Activated T-cell treated with anti-CD3 and anti-CD28 coated beads for 4 hours (primary cell): Measurements from ENCODE around the gene HSPA4L.

Source experiments
- DNase-seq: peaks from one replicate; pipeline ENCODE4 v3.0.0-alpha.2; 2020

The HSPA4L gene

DNA sequence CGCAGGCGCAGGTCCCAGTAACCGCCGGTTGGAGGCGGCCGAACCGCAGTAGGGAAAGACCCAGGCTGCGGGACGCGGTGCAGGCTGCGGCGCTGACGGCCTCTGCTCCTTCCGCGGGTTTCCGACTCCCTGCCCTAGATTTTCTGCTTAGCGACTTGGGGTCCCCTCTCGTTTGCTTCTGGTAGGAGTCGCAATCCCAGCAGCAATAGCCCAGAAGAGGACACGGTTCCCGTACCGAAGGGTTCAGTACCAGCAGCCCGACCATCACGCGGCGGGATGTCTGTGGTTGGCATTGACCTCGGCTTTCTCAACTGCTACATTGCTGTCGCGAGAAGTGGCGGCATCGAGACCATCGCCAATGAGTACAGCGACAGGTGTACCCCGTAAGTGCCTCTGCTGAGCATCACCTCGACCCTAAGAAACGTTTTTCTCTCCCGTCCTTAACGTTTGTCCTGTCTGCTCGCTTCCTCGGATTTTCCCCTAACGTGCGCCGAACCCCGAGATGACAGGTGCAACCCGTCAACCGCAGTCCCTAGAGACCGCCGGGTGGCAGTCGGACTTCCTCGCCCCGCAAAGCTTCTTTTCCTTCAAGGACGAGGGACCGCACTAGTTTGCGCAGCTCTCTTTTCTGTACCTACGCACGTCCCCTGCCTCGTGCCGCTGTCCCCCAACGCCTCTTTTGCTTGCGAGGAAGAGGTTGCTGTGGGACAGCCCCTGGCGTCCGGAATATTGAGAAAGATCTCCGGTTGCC, at the start of gene HSPA4L:
TSS of gene HSPA4L (plus strand) at position 48 of the 751 bp plus-strand sequence. CDS start at position 277, 229 bp downstream.
- no peak for DNase-seq

DNA sequence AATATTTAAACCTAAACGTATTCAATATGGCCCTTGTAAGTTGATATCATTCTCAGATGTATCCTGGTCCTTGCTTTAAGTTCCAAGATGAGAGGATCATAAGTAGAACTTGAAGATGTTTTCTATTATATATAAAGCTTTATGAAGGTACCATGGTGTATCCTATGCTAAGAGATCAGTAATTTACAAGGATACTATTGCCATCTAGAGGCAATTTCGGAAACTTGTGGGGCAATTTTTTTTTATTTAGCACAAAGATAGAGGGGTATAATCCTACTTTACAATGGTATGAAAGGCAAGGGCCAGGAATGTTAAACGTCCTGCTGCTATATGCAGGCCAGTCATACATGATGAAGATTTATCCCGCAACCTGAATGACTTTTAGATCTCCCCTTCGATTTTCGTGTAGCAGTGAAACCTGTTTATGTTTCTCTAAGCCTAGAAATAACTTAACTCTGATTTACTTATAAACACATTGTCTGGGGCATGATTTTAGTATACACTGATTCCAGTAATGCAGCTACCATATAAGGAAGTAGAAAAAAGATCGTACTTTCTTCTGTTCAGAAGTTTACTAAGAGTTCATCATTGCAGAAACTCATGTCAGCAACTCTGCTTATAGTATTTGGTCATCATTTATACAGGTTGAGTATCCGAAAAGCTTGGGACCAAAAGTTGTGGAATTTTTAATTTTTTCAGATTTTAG, 49.3 kb upstream of the HSPA4L start:
- DNase-seq, result no peak

DNA sequence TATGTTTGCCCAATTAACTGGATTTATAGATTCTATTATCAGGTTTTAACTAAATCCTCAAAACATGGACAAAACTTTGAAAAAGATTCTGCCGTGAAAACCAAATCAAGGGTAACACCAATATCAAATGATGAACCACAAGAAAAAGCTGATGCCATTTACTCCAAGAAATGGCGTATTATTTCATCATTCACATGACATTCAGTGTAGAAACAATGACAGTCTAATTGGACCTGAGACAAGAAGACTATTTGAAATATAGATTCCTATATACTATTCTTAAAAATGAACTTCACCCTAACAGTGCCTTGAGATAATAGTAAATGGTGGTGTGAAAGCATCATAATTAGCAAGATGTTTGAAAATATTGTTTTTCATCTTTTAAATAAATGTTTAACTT, 47.1 kb upstream of the HSPA4L start:
- DNase-seq, result no peak

DNA sequence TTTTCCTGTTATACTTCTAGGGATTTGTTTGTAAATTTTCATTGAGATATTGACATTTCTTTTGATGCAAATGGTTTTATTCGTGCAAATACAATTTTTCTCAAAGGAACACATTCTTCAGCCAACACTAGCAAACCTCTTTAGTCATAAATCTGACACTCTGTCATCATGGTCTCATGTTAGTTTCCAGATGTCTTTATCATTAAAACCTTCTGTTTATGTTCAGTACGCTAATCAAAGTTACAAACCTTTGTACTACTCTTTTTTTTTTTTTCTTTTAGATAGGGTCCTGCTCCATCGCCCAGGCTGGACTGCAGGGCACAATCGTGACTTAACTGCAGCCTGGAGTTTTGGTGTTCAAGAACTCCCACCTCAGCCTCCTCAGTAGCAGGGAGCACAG, 44.8 kb upstream of the HSPA4L start:
- DNase-seq, result no peak

DNA sequence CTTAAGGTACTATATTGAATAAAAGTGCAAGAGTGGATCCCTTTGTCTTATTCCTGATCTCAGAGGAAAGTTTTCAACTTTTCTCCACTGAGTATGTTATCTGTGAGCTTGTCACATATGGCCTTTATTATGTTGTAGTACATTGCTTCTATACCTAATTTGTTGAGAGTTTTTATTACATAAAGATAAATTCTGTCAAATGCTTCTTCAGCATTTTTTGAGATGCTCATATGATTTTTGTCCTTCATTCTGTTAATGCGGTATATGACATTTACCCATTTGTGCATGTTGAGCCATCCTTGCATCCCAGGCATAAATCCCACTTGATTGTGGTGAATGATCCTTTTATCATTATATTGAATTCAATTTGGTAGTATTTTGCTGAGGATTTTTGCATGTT, 40.9 kb upstream of the HSPA4L start:
- DNase-seq, result no peak

DNA sequence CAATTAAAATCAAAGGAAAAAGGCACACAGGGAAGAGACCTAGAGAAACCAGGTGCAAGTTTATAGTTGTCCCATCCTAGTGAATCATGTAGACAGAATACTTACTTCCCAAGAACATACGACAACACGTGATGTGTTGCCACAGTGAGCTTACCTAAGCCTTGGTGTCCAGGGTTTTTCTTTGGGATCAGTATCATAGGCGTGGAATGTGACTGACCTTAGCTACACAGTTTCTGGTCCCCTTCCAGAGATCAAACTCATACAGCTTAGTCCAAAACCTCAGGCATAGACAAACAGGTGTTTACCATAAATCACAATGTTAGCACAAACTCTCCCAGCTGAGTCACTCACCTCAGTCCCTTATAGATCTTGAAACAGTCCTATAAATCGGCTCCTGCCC, 34.2 kb upstream of the HSPA4L start:
- DNase-seq, result no peak

DNA sequence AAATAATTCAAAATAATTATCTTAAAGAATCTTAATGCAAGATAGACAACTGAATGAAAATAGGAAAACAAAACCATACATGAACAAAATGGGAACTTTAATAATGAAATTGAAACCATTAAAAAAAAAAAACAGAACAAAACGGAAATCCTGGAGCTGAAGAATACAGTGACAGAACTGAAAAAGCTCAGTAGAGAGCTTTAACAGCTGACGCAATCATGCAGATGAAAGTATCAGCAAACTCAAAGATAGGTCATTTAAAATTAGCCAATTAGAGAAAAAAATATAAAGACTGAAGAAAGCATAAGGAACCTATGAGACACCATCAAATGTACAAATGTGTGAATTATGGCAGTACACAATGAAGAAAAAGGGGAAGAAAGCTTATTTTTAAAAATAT, 33.2 kb upstream of the HSPA4L start:
- no peak for DNase-seq

DNA sequence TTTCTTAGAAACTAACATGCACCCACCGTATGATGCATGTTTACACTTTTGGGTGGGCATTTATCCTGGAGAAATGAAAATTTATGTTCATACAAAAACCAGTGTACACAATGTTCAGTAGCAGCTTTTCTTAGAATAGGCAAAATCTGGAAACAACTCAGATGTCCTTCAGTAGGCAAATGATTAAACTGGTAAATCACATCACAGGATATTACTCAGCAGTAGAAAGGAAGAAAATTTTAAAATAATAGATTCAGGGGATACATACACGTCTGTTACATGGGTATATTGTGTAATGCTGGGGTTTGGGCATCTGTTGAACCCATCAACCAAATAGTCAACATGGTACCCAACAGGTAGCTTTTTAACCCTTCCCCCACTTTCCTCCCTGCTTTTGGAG, 25.2 kb upstream of the HSPA4L start:
- no peak for DNase-seq

DNA sequence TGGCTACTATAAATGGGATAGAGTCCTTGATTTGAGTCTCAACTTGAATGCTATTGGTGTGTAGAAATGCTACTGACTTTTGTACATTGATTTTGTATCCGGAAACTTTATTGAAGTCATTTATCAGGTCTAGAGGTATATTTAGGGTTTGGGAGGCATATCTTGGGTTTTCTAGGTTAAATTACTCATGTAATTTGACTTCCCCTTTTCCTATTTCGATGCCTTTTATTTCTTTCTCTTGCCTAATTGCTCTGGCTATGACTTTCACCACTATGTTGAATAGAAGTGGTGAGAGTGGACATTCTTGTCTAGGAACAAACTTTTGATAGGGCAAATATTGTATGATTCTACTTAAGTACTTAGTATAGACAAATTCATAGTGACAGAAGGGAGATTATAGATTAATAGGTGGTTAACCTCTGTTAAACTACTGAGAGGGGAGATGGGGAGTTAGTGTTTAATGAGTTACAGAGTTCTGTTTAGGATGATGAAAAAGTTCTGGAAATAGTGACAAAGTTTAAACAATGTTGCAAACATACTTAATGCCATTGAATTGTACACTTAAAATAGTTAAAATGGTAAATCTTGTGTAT, 22.8 kb upstream of the HSPA4L start:
- no peak for DNase-seq

DNA sequence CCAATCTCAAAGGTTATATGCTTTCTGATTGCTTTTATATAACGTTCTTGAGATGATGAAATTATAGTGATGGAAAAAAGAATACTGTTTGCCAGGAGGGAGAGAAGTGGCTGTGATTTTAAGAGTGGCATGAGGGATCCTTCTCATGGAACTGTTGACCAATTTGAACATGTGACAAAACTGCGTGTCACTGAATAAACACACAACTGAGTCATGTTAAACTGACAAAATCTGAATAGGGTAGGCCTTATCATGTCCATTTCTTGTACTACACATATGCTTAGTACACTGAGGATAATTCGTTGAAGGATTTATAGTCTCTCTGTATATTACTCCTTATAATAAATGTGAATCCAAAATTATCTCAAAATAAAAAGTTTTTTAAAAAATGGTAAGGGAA, 22.2 kb upstream of the HSPA4L start:
- DNase-seq, result no peak

DNA sequence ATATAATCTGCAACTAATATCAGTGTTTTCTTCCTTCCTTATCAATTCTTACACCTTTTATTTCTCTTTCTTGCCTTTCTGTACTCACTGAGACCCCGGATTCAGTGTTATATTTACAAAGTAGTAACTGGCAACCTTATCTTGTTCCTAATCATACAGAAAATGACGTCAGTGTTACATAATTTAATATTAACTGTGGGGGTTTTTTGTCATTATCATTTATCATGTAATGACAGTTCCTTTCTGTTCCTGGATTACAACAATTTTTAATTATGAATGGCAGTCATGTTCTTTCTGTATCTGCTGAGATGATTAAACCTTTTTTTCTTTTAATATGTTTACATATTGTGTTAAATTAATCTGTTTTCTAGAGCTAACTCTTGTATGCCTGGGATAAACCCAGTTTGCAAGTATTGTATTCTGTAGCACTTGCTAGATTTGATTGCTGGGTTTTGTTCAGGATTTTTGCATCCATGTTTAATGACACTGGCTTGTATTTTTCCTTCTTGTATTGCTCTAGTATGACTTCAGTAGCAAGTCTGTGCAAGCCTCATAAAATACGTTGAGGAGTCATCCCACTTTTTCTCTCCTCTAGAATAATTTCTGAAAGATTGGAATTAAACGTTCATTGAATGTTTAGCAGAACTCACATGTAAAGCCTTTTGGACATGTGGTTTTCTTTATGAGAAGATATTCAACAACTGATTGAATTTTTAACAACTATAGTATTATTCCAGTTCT, 10.4 kb upstream of the HSPA4L start:
- DNase-seq, result no peak

DNA sequence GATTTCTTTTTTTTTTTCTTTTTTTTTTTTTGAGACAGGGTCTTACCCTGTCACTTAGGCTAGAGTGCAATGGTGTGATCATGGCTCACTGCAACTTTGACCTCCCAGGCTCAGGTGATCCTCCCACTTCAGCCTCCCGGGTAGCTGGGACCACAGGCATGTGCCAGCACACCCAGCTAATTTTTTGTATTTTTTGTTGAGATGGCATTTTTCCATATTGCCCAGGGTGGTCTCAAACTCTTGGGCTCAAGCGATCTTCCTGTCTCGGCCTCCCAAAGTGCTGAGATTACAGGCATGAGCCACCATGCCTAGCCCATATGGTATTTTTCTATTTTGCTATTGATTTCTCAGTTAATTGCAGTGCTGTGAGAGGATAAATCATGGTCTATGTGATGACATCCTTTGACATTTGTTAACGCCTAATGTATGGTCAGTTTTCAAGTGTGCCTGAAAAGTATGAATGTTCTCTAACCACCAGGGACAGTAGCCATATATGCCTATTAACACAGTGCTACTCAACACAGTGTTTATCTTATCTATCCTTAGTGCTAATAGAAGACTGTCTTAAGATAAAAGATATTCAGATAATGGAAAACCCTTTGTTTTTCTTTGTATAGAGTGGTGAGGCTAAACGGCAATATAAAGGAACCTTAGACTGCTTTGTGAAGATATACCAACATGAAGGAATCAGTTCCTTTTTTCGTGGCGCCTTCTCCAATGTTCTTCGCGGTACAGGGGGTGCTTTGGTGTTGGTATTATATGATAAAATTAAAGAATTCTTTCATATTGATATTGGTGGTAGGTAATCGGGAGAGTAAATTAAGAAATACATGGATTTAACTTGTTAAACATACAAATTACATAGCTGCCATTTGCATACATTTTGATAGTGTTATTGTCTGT, 9.1 kb upstream of the HSPA4L start:
- DNase-seq, result no peak

DNA sequence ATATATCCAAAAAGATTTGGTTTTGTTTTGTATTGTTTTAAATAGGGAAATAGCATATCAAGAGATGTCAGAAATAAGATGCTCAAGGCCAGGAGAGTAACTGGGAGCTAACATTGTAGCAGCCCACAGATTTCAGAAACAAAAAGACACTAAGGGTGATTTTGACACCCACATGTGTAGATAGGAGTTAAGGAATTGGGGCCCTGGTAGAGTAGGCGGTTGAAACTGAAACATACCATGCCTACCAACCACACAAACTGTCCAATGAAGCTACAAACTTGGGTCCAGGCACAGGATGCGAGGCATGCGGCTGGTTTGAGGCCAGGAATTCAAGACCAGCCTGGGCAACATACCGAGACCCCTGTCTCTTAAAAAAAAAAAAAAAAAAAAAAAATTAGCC, 6.3 kb upstream of the HSPA4L start:
- DNase-seq, result no peak

DNA sequence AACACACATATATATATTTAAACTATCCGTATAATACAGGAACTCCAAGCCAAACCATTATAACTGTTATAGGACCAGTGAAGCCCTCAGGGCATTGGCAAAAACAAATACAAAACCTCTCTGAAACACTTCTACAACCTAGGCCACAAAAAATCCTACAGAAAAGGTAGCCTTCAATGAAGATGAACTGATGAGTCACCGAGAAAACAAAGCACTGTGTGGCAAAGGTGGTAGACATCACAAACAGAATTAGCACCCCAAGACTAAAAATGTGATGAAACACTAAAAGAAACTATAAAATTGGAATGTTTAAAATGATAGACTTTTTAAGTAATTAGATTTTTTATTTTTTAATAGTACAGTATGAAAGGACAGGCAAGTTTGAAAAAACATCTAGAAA, 5.5 kb upstream of the HSPA4L start:
- no peak for DNase-seq

DNA sequence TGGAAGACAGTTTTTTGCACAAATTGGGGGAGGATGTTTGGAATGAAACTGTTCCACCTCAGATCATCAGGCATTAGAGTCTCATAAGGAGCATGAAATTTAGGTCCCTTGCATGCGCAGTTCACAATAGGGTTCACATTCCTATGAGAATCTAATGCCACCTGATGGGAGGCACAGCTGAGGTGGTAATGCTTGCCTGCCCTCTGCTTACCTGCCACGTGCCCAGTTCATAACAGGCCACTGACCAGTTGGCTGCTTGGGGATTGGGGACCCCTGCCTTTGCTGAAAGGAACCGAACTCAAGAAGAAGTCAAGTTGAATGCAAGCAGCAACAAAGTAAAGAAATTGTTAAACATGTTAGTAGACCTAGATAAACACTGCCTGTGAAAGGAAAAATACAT, 4.6 kb upstream of the HSPA4L start:
- DNase-seq, result no peak

DNA sequence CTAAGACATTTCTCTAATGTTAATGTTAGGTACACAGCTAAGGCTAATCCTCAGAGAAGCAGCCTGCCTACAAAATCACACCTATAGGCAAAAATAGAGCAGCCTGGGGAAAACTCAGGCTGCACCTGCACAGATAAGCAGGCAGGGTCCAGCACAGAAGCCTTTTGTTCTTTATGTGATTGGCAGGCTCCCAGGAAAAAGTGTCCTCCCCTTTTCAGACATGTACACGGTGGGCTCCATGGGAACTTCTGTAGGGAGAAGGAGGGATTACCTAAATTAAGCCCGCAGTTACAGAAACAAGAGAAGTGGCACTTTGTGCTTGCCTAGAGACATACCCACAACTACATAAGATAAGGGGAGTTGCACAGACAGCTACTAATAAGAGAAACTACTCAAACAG, 4.0 kb upstream of the HSPA4L start:
- no peak for DNase-seq

DNA sequence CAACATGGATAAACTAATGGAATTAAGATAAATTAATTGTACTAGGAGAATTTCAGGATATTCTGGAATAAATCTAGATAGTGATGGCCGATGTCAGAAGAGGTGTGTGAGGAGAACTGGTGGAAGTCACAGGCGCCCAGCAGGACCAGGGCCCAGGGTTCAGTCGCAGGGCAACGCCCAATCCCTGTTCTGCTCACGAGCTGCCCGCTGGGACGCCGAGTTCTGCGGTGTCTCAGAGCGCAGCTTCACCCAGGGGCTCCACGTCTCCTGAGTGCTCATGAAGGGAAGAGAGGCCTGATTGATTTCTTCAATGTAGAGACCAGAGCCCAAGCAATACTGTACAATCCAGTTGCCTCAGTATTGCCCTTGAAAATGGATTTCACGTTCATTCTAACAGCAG, 1.5 kb upstream of the HSPA4L start:
- no peak for DNase-seq

DNA sequence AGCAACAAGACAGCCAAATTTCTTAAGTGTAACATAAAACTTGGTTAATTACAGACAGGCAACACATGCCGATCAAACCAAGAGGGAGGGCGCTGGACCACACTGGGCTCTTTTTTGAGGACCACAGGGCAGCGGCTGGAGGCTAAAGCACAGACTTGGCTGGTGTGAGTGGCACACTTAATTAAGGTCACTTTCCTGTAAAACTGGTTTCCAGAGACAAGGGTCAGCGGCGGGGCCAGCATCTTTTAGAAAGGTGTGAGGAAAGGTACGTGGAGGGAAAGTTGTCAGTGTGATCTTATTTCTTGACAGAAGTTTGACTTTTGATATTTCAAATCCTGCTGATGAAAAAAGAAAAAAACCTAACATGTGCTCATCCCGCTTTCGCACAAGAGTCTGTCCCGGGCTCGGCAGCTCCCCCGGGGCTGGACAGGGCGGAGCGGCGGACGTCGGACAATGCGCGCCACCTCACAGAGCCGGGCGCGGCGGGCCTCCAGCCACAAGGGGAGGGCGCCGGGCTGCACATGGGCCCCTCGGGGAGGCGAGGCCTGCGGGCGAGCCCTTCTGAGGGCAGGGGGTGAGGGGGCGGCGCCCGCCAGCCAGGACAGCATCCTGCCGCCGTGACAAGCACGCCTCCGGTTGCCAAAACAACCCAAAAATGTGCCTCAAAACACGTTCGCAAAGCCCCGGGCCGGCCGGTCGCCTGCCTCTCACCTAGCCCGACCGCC, 660 bp upstream of the HSPA4L start:
- DNase-seq, result no peak

DNA sequence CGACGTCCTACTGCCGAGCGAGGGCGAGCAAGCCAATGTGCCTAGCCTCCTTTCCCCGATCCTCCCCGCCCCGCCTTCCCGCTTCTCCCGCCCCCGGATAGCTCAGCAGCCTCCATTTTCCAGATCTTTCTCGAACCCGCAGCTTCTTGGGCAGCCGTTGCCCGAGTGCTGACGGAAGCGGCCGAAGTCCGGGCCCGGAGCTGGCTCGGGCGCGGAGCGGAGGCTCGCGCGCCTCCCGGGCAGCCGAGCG, 172 bp upstream of the HSPA4L start:
- no peak for DNase-seq

DNA sequence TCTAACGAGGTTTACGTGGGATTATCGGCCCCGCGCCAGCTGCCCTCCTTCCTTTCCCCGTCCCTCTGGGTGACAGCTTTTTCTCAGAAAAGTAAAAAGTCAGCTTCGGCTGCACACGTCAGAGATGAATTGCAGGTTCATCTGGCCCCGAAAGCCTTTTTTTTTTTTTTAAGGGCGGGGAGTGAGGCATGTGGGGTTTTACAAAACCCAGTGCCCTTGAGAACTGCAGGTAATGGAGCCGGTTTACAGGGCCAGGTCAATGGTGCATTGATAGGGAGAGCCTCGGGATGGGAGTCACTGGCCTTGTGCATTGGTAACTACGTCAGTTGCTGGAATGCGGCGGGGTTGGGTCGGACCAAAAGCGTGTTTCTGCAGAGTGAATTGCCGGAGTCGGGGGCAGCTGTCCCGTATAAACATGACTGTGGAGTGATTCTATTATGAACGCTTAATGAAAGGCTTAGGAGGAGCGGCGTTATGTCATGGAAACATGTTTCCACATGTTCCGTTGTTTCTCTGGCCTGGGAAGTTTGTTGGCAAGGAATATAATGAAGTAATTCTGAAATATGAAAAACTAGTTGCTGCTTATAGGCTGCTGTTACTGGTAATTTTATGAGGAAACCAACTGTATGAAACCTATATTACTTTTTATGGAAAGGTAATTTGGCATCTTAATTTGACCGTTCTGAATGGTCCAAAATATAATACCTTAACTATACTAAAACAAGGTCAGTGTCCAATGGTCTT, 1.1 kb downstream of the HSPA4L start:
- no peak for DNase-seq
